Adrenal gland (tissue), 12 donors: Measurements from ENCODE around the gene ICE1. TPM values are rescaled to one million over a fixed set of nuclear protein-coding genes. Genes with fewer than 3 reads are reported as not detected.

Experiments used
- DNase-seq, 7 donors: peaks; one replicate each; pipeline ENCODE4 v3.0.0-alpha.2; 2019 to 2020
- H3K27ac ChIP-seq, 5 donors: fragments of 200-600 bp; sonication (generic) in 4 of 5; 1 replicate in 3 of 5; 2 replicates in 2 of 5; pipeline versions ENCODE4 v1.5.1 to v1.8.0; 2016 to 2020; ENCODE audit warnings: mild to moderate bottlenecking in 1 of 5
- H3K27me3 ChIP-seq: fragments of 200-600 bp; 2 replicates; pipeline ENCODE4 v1.8.0; 2021
- H3K36me3 ChIP-seq, 2 donors: fragments of 200-600 bp; replicated peaks in 1 of 2; 1 replicate in 1 of 2; 2 replicates in 1 of 2; pipeline versions ENCODE4 v1.5.1 to v1.8.0; 2018 to 2022
- H3K4me1 ChIP-seq, 2 donors: fragments of 200-600 bp; replicated peaks in 1 of 2; 1 replicate in 1 of 2; 2 replicates in 1 of 2; pipeline versions ENCODE4 v1.5.1 to v1.8.0; 2018 to 2021
- H3K4me3 ChIP-seq, 4 donors: fragments of 200-600 bp; sonication (generic) in 3 of 4; one replicate each; pipeline ENCODE4 v1.5.1; 2016 to 2018
- H3K9me3 ChIP-seq, 3 donors: fragments of 200-600 bp; sonication (generic) in 1 of 3; replicated peaks in 1 of 3; 1 replicate in 2 of 3; 2 replicates in 1 of 3; pipeline versions ENCODE4 v1.5.1 to v1.8.0; 2016 to 2021
- CTCF ChIP-seq, 6 experiments: fragments of 450-650 bp in 4 of 6; fragments of 200-600 bp in 2 of 6; sonication (generic) in 1 of 6; IDR thresholded peaks; 1 replicate in 5 of 6; 2 replicates in 1 of 6; pipeline versions ENCODE4 v1.5.1 to v1.8.0; 2016 to 2021; ENCODE audit warnings: antibody characterized with exemption in 6 of 6, mild to moderate bottlenecking in 2 of 6, moderate library complexity in 1 of 6
- POLR2A ChIP-seq, 2 donors: fragments of 450-650 bp; IDR thresholded peaks; one replicate each; pipeline ENCODE4 v1.6.1; 2017; ENCODE audit warnings: antibody characterized with exemption in 2 of 2, mild to moderate bottlenecking in 2 of 2, moderate library complexity in 1 of 2
- WGBS, 4 donors: extraction: QIAGEN DNeasy Blood & Tissue Kit in 2 of 4; methylation state at CpG; one replicate each; pipeline versions ENCODE4 v1.1.5 to v1.1.7; 2013 to 2017; 5-methylcytosine and 5-hydroxymethylcytosine counted together
- intact Hi-C, 2 donors: fragments of 100-400 bp; cut with DNase I; formaldehyde crosslinking; loops; one replicate each; pipeline versions ENCODE4 v1.14.1 to v1.15.0; 2022 to 2023
- polyA plus RNA-seq, 3 donors: library from polyadenylated mRNA; stranded (reverse); fragments of 200-250 nt in 2 of 3; fragments of 350-450 nt in 1 of 3; fragmentation: Illumina TruSeq in 1 of 3; extraction: RNeasy Lipid Tissue Mini Kit (QIAGEN cat#74804) in 1 of 3; gene quantifications; one replicate each; pipeline ENCODE4 v1.2.3, GENCODE V29; 2013 to 2014
- total RNA-seq, 9 donors: library from RNA; depleted of rRNA in 4 of 9; stranded (reverse); fragments of >200 nt in 4 of 9; fragments of 120-200 nt in 1 of 9; fragmentation: NEBNext Ultra II Directional in 1 of 9; extraction: Animal tissue kit (Norgen Biotek cat#: 25700) in 1 of 9; gene quantifications; one replicate each; pipeline versions ENCODE4 v1.1.0 to v1.2.4, GENCODE V29; 2013 to 2023
- donor health status: healthy with polysubstance abuse.
- donor health status: Bipolar disorder and iron deficiency.
- donor health status: DM: yes; HTN: yes; CAD: no.
- donor health status: DM: no; HTN: no; CAD: no.
- donor health status: DM: no; HTN: no; CAD: no.
- donor health status: DM: yes; HTN: yes; CAD: no.

ICE1 gene
- total and polyA plus RNA-seq, 12 donors = 6.0 to 33.7 (median 21.2) TPM

GRCh38 chr5:5497152-5497788 is 74.8 kb downstream of the ICE1 start:
- H3K4me1 ChIP-seq = peaks cover 0 to 6% of the 10 kb centered on the region in 2 donors
- H3K27ac ChIP-seq = no peak overlapping the region
- no peaks in the 10 kb centered on the region for H3K9me3 ChIP-seq
- 39 to 44% (median 42%) methylated on average over 13 of the region's 13 CpGs for WGBS, 4 donors
- DNase-seq = peak; percentile 62 to 88 (median 77)
- intact Hi-C loops = loop anchor here (10.0 kb wide), 2 partner anchors 1078 to 1248 kb away; no protein-coding TSS in a partner anchor
- H3K36me3 ChIP-seq = no peaks in the 10 kb centered on the region
- no peaks in the 10 kb centered on the region for H3K27me3 ChIP-seq
- no peak for TF ChIP-seq POLR2A (IDR thresholded peaks at IDR 0.05)
- TF ChIP-seq CTCF (IDR thresholded peaks at IDR 0.05) = peak; percentile 72 to 88 (median 80)
- H3K4me3 ChIP-seq = no peak overlapping the region

- H3K27me3 ChIP-seq = no peaks in the 10 kb centered on the region
- no peaks in the 10 kb centered on the region for H3K9me3 ChIP-seq
- H3K36me3 ChIP-seq = no peaks in the 10 kb centered on the region
- H3K4me1 ChIP-seq = peaks cover 0 to under 1% of the 10 kb centered on the region in 2 donors
- no peak for DNase-seq
- WGBS, 4 donors = 92 to 95% (median 94%) methylated on average over 7 of the region's 7 CpGs
- H3K27ac ChIP-seq = no peak overlapping the region
- intact Hi-C loops = loop anchor here (10.0 kb wide), 2 partner anchors 1075 to 1245 kb away; no protein-coding TSS in a partner anchor
- TF ChIP-seq CTCF (IDR thresholded peaks at IDR 0.05) (no peak), POLR2A (IDR thresholded peaks at IDR 0.05) (no peak)
- no peak overlapping the region for H3K4me3 ChIP-seq
Observed at GRCh38 chr5:5499442-5499841, 77.0 kb downstream of the ICE1 start.

GRCh38 chr5:5504325-5504724 is 81.8 kb downstream of the ICE1 start:
- TF ChIP-seq CTCF (IDR thresholded peaks at IDR 0.05) (no peak), POLR2A (IDR thresholded peaks at IDR 0.05) (no peak)
- intact Hi-C loops = no loop called here
- Histone ChIP-seq H3K27me3 (no peaks in the 10 kb centered on the region), H3K36me3 (no peaks in the 10 kb centered on the region), H3K4me3 (no peak overlapping the region), H3K27ac (no peak overlapping the region), H3K9me3 (no peaks in the 10 kb centered on the region), H3K4me1 (no peaks in the 10 kb centered on the region)
- DNase-seq = no peak

DNA sequence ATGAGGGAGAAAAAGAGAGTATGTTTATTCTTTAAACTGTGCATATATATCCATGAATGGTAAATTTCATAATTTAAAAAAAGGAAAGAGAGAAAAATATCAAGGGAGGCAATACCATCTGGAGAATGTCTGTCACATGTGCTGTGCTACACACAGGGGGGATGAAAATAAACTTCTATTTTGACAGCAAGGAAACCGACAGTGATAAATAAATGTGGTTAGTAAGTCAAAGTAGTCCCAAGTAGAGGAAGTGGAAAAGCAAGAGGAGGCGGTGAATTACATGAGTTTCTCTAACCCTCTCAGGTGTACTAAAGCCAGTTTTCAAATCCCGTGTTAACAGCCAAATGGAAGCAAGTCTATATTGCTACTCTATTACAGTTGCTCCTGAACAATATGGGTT is 83.3 kb downstream of the ICE1 start:
- Histone ChIP-seq H3K27me3 (no peaks in the 10 kb centered on the region), H3K27ac (no peak overlapping the region), H3K4me1 (no peaks in the 10 kb centered on the region), H3K4me3 (no peak overlapping the region), H3K36me3 (no peaks in the 10 kb centered on the region), H3K9me3 (no peaks in the 10 kb centered on the region)
- 64 to 75% (median 72%) methylated on average over 3 of the region's 3 CpGs for WGBS, 4 donors
- intact Hi-C loops = no loop called here
- no peak for DNase-seq
- TF ChIP-seq POLR2A (IDR thresholded peaks at IDR 0.05) (no peak), CTCF (IDR thresholded peaks at IDR 0.05) (no peak)
